HCT116 (cell line): ENCODE data around the gene S100A10. TPM values are rescaled to one million over a fixed set of nuclear protein-coding genes. Genes with fewer than 3 reads are reported as not detected.

Source experiments
- ATAC-seq: fragments of 200-7000 bp; cut with Tn5 transposase; 2 replicates; pipeline ENCODE4 v1.9.1; 2020; ENCODE audit warnings: mild to moderate bottlenecking, moderate library complexity
- BruUV-seq: library from RNA; stranded (reverse); fragments of 400-500 nt; replicated peaks from 2 replicates; lab custom pipeline; 2021; lab: Mats Ljungman, UMichigan
- CTCF ChIA-PET: fragments of 300-600 bp; sonication (Branson Sonifier 250); formaldehyde crosslinking; loops from one replicate; lab custom pipeline; 2021; ENCODE audit warnings: antibody characterized with exemption; lab: Charles Lee
- POLR2A ChIA-PET: fragments of 300-600, 350-600 bp; sonication (Branson Sonifier 250); formaldehyde crosslinking; loops from one replicate; lab custom pipeline; 2021; ENCODE audit warnings: antibody characterized with exemption; lab: Charles Lee
- RAD21 ChIA-PET, 2 experiments: fragments of 300-600 bp; sonication (Branson Sonifier 250); formaldehyde crosslinking; loops; one replicate each; lab custom pipeline; 2023; ENCODE audit warnings: low total read pairs in 2 of 2; ENCODE audit not compliant: uncharacterized antibody in 2 of 2, unreplicated experiment in 2 of 2, low non-redundant PET in 1 of 2; lab: Charles Lee
- DNase-seq: peaks from one replicate; pipeline ENCODE4 v3.0.0-alpha.2; 2010; ENCODE audit warnings: low read depth, low spot score
- H2AFZ ChIP-seq: fragments of 200-600 bp; shearing (Covaris generic), sonication (generic); 2 replicates; pipeline ENCODE4 v1.6.1; 2017; ENCODE audit warnings: low read depth, mixed run types, mixed read lengths, antibody characterized with exemption, low read length; ENCODE audit not compliant: poor library complexity, severe bottlenecking
- H3K27ac ChIP-seq: 2 replicates; pipeline ENCODE4 v1.5.1; 2012; ENCODE audit warnings: low read depth, low read length
- H3K27me3 ChIP-seq: fragments of 200-600 bp; sonication (generic); 2 replicates; pipeline ENCODE4 v1.6.1; 2016; ENCODE audit warnings: mixed run types, low read length, mixed read lengths; ENCODE audit not compliant: insufficient read depth
- H3K36me3 ChIP-seq, 2 experiments: fragments of 200-500 bp in 1 of 2; fragments of 200-600 bp in 1 of 2; sonication (Bioruptor generic) in 1 of 2; sonication (generic) in 1 of 2; 2 replicates each; pipeline versions ENCODE4 v1.5.1 to v1.6.1; 2014 to 2016; ENCODE audit warnings: low read length in 2 of 2, inconsistent platforms in 1 of 2, mixed read lengths in 1 of 2, mixed run types in 1 of 2; ENCODE audit not compliant: insufficient read depth in 2 of 2, control insufficient read depth in 1 of 2
- H3K4me1 ChIP-seq, 2 experiments: fragments of 200-600 bp in 1 of 2; sonication (generic) in 1 of 2; 2 replicates each; pipeline versions ENCODE4 v1.5.1 to v1.6.1; 2012 to 2017; ENCODE audit warnings: low read length in 2 of 2, inconsistent platforms in 1 of 2, mild to moderate bottlenecking in 1 of 2, mixed read lengths in 1 of 2, mixed run types in 1 of 2, moderate library complexity in 1 of 2; ENCODE audit not compliant: insufficient read depth in 2 of 2, control insufficient read depth in 1 of 2
- H3K4me2 ChIP-seq: fragments of 200-600 bp; sonication (generic); 2 replicates; pipeline ENCODE4 v1.6.1; 2017; ENCODE audit warnings: mixed run types, low read length, mixed read lengths
- H3K4me3 ChIP-seq, 2 experiments: fragments of 200-600 bp in 1 of 2; sonication (generic) in 1 of 2; replicated peaks in 1 of 2; 2 replicates each; pipeline ENCODE4 v1.5.1; 2011 to 2016; ENCODE audit warnings: low read length in 2 of 2, control low read depth in 1 of 2, low read depth in 1 of 2, mild to moderate bottlenecking in 1 of 2, mixed read lengths in 1 of 2, mixed run types in 1 of 2
- H3K79me2 ChIP-seq: fragments of 200-600 bp; sonication (generic); 2 replicates; pipeline ENCODE4 v1.6.1; 2017; ENCODE audit warnings: mild to moderate bottlenecking, mixed run types, low read length, moderate library complexity, mixed read lengths; ENCODE audit not compliant: insufficient read depth
- H3K9ac ChIP-seq: fragments of 200-600 bp; sonication (generic); 2 replicates; pipeline ENCODE4 v1.6.1; 2016; ENCODE audit warnings: low read length, mixed read lengths
- H3K9me2 ChIP-seq: fragments of 200-600 bp; sonication (generic), shearing (Covaris generic); 2 replicates; pipeline ENCODE4 v1.6.1; 2017; ENCODE audit warnings: mixed run types, mild to moderate bottlenecking, moderate library complexity; ENCODE audit not compliant: insufficient read depth
- H3K9me3 ChIP-seq, 2 experiments: fragments of 200-500 bp in 1 of 2; fragments of 200-600 bp in 1 of 2; sonication (Bioruptor generic) in 1 of 2; sonication (generic) in 1 of 2; 2 replicates each; pipeline ENCODE4 v1.6.1; 2014 to 2017; ENCODE audit warnings: low read length in 2 of 2, mixed read lengths in 2 of 2, inconsistent platforms in 1 of 2, low read depth in 1 of 2, mild to moderate bottlenecking in 1 of 2, mixed run types in 1 of 2, moderate library complexity in 1 of 2; ENCODE audit not compliant: control insufficient read depth in 1 of 2, insufficient read depth in 1 of 2
- H4K20me1 ChIP-seq: fragments of 200-600 bp; sonication (generic), shearing (Covaris generic); 2 replicates; pipeline ENCODE4 v1.6.1; 2017; ENCODE audit warnings: mixed run types, mild to moderate bottlenecking, moderate library complexity; ENCODE audit not compliant: insufficient read depth
- ATF3 ChIP-seq: IDR thresholded peaks from 2 replicates; pipeline ENCODE4 v1.6.1; 2012
- CBX3 ChIP-seq: IDR thresholded peaks from 2 replicates; pipeline ENCODE4 v1.6.1; 2012; ENCODE audit warnings: low read depth
- CTCF ChIP-seq, 3 experiments: fragments of 200-600 bp in 1 of 3; sonication (generic) in 1 of 3; IDR thresholded peaks in 2 of 3; conservative IDR thresholded peaks in 1 of 3; 2 replicates each; pipeline ENCODE4 v1.5.1; 2012 to 2017; ENCODE audit warnings: low read depth in 2 of 3, low read length in 2 of 3, antibody characterized with exemption in 1 of 3, borderline replicate concordance in 1 of 3, control low read depth in 1 of 3, mild to moderate bottlenecking in 1 of 3, mixed read lengths in 1 of 3, mixed run types in 1 of 3, moderate library complexity in 1 of 3; ENCODE audit not compliant: insufficient read depth in 1 of 3
- FOSL1 ChIP-seq: IDR thresholded peaks from 2 replicates; pipeline ENCODE4 v1.6.1; 2012; ENCODE audit warnings: low read depth
- SRF ChIP-seq: IDR thresholded peaks from 2 replicates; pipeline ENCODE4 v1.6.1; 2012; ENCODE audit warnings: low read depth
- TCF7L2 ChIP-seq: IDR thresholded peaks from 2 replicates; pipeline ENCODE4 v1.7.0; 2011; ENCODE audit warnings: borderline replicate concordance, inconsistent platforms; ENCODE audit not compliant: insufficient read depth, insufficient read length; ENCODE audit errors: extremely low read depth
- ZFX ChIP-seq: fragments of 450-650 bp; IDR thresholded peaks from 2 replicates; pipeline ENCODE4 v1.6.1; 2017
- intact Hi-C: fragments of 100-400 bp; cut with micrococcal nuclease; formaldehyde crosslinking; loops from 2 replicates; pipeline ENCODE4 v1.10.0; 2022
- total RNA-seq: library from RNA; stranded (reverse); gene quantifications from one replicate; pipeline ENCODE4 v1.2.1, GENCODE V29; 2021; ENCODE audit not compliant: unreplicated experiment

The S100A10 gene
- total RNA-seq, 1 experiment from 2014 or later, result 340 TPM

- ChIA-PET POLR2A (interaction anchor here (1.2 kb wide), 1 partner anchor 11 kb away, joined by 3 read pairs; no protein-coding TSS in a partner anchor), RAD21 (interaction anchor here in 1 of 2 experiments (1.7 kb wide), 1 partner anchor 15 kb away, joined by 4 read pairs; no protein-coding TSS in a partner anchor), CTCF (interaction anchor here (0.8 to 1.9 kb wide), 3 partner anchors 15 to 49 kb away, joined by 3 to 5 read pairs (median 3); no protein-coding TSS in a partner anchor)
- H3K9me2 ChIP-seq, result no peaks in the 10 kb centered on the region
- intact Hi-C loops, result no loop called here
- H3K27ac ChIP-seq, result no peak overlapping the region
- H4K20me1 ChIP-seq, result no peaks in the 10 kb centered on the region
- peaks cover 1 to 5% of the 10 kb centered on the region in 2 experiments; a peak in 3 of 4 replicates for H3K4me1 ChIP-seq
- no peak overlapping the region for H2AFZ ChIP-seq
- H3K9ac ChIP-seq, result no peak overlapping the region
- no peaks in the 10 kb centered on the region for H3K36me3 ChIP-seq
- no peaks in the 10 kb centered on the region for H3K79me2 ChIP-seq
- no TSS peak for BruUV-seq
- no peak for ATAC-seq
- DNase-seq, result no peak
- no peak for TF ChIP-seq ZFX
- TF ChIP-seq CBX3, result no peak
- no peak for TF ChIP-seq CTCF (IDR thresholded peaks at IDR 0.05 in 2 of 3, conservative IDR thresholded peaks at IDR 0.05 in 1 of 3; ENCODE audit: borderline replicate concordance in 1 of 3, insufficient read depth in 1 of 3, low read depth in 2 of 3, low read length in 2 of 3)
- no peak for TF ChIP-seq ATF3
- TF ChIP-seq TCF7L2, result no peak
- TF ChIP-seq SRF, result no peak
- TF ChIP-seq FOSL1, result no peak
- H3K9me3 ChIP-seq, result no peaks in the 10 kb centered on the region
- no peak overlapping the region for H3K4me2 ChIP-seq
- no peaks in the 10 kb centered on the region for H3K27me3 ChIP-seq
- no peak overlapping the region for H3K4me3 ChIP-seq
These were observed 40.8 kb downstream of the S100A10 start for GRCh38 chr1:151952811-151953210.
